ENCODE results near the gene CDC42BPB.

DNA sequence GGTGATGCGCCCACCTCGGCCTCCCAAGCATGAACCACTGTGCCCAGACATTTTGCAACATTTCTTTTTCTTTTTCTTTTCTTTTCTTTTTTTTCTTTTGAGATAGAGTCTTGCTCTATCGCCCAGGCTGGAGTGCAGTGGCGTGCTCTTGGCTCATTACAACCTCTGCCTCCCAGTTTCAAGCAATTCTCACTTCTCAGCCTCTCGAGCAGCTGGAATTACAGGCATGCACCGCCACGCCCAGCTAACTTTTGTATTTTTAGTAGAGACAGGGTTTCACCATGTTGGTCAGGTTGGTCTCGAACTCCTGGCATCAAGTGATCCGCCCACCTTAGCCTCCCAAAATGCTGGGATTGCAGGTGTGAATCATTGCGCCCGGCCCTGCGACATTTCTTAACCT lies 7.6 kb upstream of the CDC42BPB start:
- TF ChIP-seq EZH2 (IDR thresholded peaks at IDR 0.05; ENCODE audit: low read length, missing control alignments): no peak
- TF ChIP-seq, protein P1, sequence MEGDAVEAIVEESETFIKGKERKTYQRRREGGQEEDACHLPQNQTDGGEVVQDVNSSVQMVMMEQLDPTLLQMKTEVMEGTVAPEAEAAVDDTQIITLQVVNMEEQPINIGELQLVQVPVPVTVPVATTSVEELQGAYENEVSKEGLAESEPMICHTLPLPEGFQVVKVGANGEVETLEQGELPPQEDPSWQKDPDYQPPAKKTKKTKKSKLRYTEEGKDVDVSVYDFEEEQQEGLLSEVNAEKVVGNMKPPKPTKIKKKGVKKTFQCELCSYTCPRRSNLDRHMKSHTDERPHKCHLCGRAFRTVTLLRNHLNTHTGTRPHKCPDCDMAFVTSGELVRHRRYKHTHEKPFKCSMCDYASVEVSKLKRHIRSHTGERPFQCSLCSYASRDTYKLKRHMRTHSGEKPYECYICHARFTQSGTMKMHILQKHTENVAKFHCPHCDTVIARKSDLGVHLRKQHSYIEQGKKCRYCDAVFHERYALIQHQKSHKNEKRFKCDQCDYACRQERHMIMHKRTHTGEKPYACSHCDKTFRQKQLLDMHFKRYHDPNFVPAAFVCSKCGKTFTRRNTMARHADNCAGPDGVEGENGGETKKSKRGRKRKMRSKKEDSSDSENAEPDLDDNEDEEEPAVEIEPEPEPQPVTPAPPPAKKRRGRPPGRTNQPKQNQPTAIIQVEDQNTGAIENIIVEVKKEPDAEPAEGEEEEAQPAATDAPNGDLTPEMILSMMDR (conservative IDR thresholded peaks at IDR 0.05 in 1 of 2, IDR thresholded peaks at IDR 0.05 in 1 of 2; ENCODE audit: low read depth in 1 of 2, low read length in 2 of 2): no peak

Measured in fibroblast of lung (primary cell).